Kidney epithelial cell (primary cell): ENCODE data around the gene PCDHA6. TPM values are rescaled to one million over a fixed set of nuclear protein-coding genes. Genes with fewer than 3 reads are reported as not detected.
"Not testable (repeated sequence)": the region's sequence is repeated elsewhere in the genome, so short reads cannot be mapped to it uniquely, and the experiment has no call there.

Experiments
- DNase-seq: peaks from one replicate; pipeline ENCODE4 v3.0.0-alpha.2; 2010; ENCODE audit warnings: low read depth
- H3K27me3 ChIP-seq: 2 replicates; pipeline ENCODE4 v1.6.0; 2011; ENCODE audit warnings: low read length; ENCODE audit not compliant: control insufficient read depth, insufficient read depth
- H3K36me3 ChIP-seq: 2 replicates; pipeline ENCODE4 v1.5.1; 2011; ENCODE audit warnings: low read length; ENCODE audit not compliant: control insufficient read depth, insufficient read depth
- H3K4me3 ChIP-seq: 2 replicates; pipeline ENCODE4 v1.5.1; 2011; ENCODE audit warnings: low read depth, mild to moderate bottlenecking, control low read depth, low read length
- CTCF ChIP-seq: IDR thresholded peaks from 2 replicates; pipeline ENCODE4 v1.5.1; 2011; ENCODE audit warnings: mild to moderate bottlenecking, moderate library complexity, low read length, control low read depth, inconsistent platforms; ENCODE audit not compliant: insufficient read depth, poor library complexity, severe bottlenecking
- total RNA-seq: library from RNA; depleted of rRNA; stranded (reverse); fragments of >200 nt; gene quantifications from 2 replicates; pipeline ENCODE4 v1.2.3, GENCODE V29; 2015

The PCDHA6 gene
- total RNA-seq: 0.21 and 0.27 TPM in 2 replicates

- Histone ChIP-seq H3K36me3 (no peaks in the 10 kb centered on the region), H3K4me3 (no peak within 1 kb of the TSS), H3K27me3 (no peaks in the 10 kb centered on the region)
- no peak for TF ChIP-seq CTCF
- no peak for DNase-seq
These were observed at the start of gene PCDHA6 for GRCh38 chr5:140827704-140828361. Gene PCDHA6 (plus strand): TSS chr5:140827960. CDS start chr5:140828092, 132 bp downstream.

- TF ChIP-seq CTCF: no peak
- Histone ChIP-seq H3K27me3 (no peaks in the 10 kb centered on the region), H3K4me3 (no peak overlapping the region), H3K36me3 (no peaks in the 10 kb centered on the region)
- DNase-seq: no peak
These were observed 47.2 kb upstream of the PCDHA6 start for GRCh38 chr5:140780512-140780911.

GRCh38 chr5:140785905-140786686 is 41.7 kb upstream of the PCDHA6 start, which contains the start of gene PCDHA1:
Gene PCDHA1 (plus strand): TSS chr5:140786140.
- DNase-seq: no peak
- Histone ChIP-seq H3K27me3 (no peaks in the 10 kb centered on the region), H3K4me3 (no peak within 1 kb of the TSS), H3K36me3 (no peaks in the 10 kb centered on the region)
- TF ChIP-seq CTCF: no peak

GRCh38 chr5:140787422-140787821 is 40.3 kb upstream of the PCDHA6 start:
- H3K36me3 ChIP-seq, H3K4me3 ChIP-seq, H3K27me3 ChIP-seq, DNase-seq: not testable (repeated sequence)

GRCh38 chr5:140787849-140788504 is 39.8 kb upstream of the PCDHA6 start:
- DNase-seq, H3K36me3 ChIP-seq, H3K4me3 ChIP-seq, H3K27me3 ChIP-seq: not testable (repeated sequence)

- DNase-seq: no peak
- Histone ChIP-seq H3K4me3 (no peak overlapping the region), H3K36me3 (no peaks in the 10 kb centered on the region), H3K27me3 (no peaks in the 10 kb centered on the region)
- TF ChIP-seq CTCF: no peak
These were observed 36.7 kb upstream of the PCDHA6 start for GRCh38 chr5:140791089-140791488.
